ENCODE results near the gene CD248. TPM values are rescaled to one million over a fixed set of nuclear protein-coding genes. Genes with fewer than 3 reads are reported as not detected.

CD248 gene
- total RNA-seq, result 49.7 TPM

GRCh38 chr11:66316849-66317251, at the start of gene CD248:
TSS of gene CD248 (minus strand) at chr11:66317044. CDS start at chr11:66317027, 17 bp downstream.

GRCh38 chr11:66347425-66348276, 30.8 kb upstream of the CD248 start, which contains the start of gene B4GAT1:
TSS of gene B4GAT1 (minus strand) at chr11:66347629. CDS start at chr11:66347545, 84 bp downstream.

GRCh38 chr11:66344550-66345315, 27.9 kb upstream of the CD248 start, which contains the start of gene BRMS1:
TSS of gene BRMS1 (minus strand) at chr11:66345104. CDS start at chr11:66342234, 2,870 bp downstream.

GRCh38 chr11:66336234-66337102, 19.6 kb upstream of the CD248 start, which contains the start of gene RIN1:
TSS of gene RIN1 (minus strand) at chr11:66336434. CDS start at chr11:66336402, 32 bp downstream.

GRCh38 chr11:66291706-66292542, 24.9 kb downstream of the CD248 start, which contains the start of gene TMEM151A:
TSS of gene TMEM151A (plus strand) at chr11:66291894. CDS start at chr11:66292014, 120 bp downstream.

GRCh38 chr11:66288671-66289547, 27.9 kb downstream of the CD248 start, which contains the start of gene YIF1A:
TSS of gene YIF1A (minus strand) at chr11:66289143. CDS start at chr11:66288985, 158 bp downstream.

GRCh38 chr11:66277471-66278362, 39.1 kb downstream of the CD248 start, which contains the start of gene CNIH2:
TSS of gene CNIH2 (plus strand) at chr11:66278175. CDS start at chr11:66278457, 282 bp downstream.

GRCh38 chr11:66268244-66268951, 48.4 kb downstream of the CD248 start, which contains the start of gene RAB1B:
TSS of gene RAB1B (plus strand) at chr11:66268639. CDS start at chr11:66268680, 41 bp downstream.

Other genes starting within 250 kb of the CD248 start
- gene PACS1, start 246.8 kb downstream of the CD248 start, total RNA-seq, result 53.9 TPM
- 18.0 TPM for gene KLC2, start 59.3 kb downstream of the CD248 start, total RNA-seq
- 89.4 TPM for gene RAB1B, start 48.4 kb downstream of the CD248 start, total RNA-seq
- gene CNIH2, start 38.9 kb downstream of the CD248 start, total RNA-seq, result 1.6 TPM
- 68.1 TPM for gene YIF1A, start 27.9 kb downstream of the CD248 start, total RNA-seq
- not detected for gene TMEM151A, start 25.1 kb downstream of the CD248 start, total RNA-seq
- gene RIN1, start 19.4 kb upstream of the CD248 start, total RNA-seq, result 3.8 TPM
- 19.2 TPM for gene BRMS1, start 28.1 kb upstream of the CD248 start, total RNA-seq
- 52.5 TPM for gene B4GAT1, start 30.6 kb upstream of the CD248 start, total RNA-seq
- gene SLC29A2, start 54.7 kb upstream of the CD248 start, total RNA-seq, result 10.5 TPM
- gene NPAS4, start 104.0 kb upstream of the CD248 start, total RNA-seq, result 3.1 TPM
- 40.3 TPM for gene MRPL11, start 121.8 kb upstream of the CD248 start, total RNA-seq
- gene PELI3, start 149.9 kb upstream of the CD248 start, total RNA-seq, result 10.8 TPM
- gene DPP3, start 163.4 kb upstream of the CD248 start, total RNA-seq, result 25.6 TPM
- gene BBS1, start 193.6 kb upstream of the CD248 start, total RNA-seq, result 81.9 TPM
- 12.3 TPM for gene ZDHHC24, start 229.0 kb upstream of the CD248 start, total RNA-seq
- 37.8 TPM for gene ACTN3, start 229.9 kb upstream of the CD248 start, total RNA-seq